IMR-90 (cell line): ENCODE results near the gene ABCG8.

Experiments
- BHLHE40 ChIP-seq: fragments of 150-350 bp; IDR thresholded peaks from 2 replicates; pipeline ENCODE4 v1.6.1; 2016; ENCODE audit warnings: mild to moderate bottlenecking, low read depth, low read length
- CHD1 ChIP-seq: IDR thresholded peaks from 2 replicates; pipeline ENCODE4 v1.6.1; 2012; ENCODE audit warnings: low read depth, low read length, improper control_type of control experiment
- CTCF ChIP-seq: conservative IDR thresholded peaks from 2 replicates; pipeline ENCODE4 v1.5.1; 2012; ENCODE audit warnings: mild to moderate bottlenecking, low read depth, low read length, improper control_type of control experiment
- FOS ChIP-seq: fragments of 150-350 bp; IDR thresholded peaks from 2 replicates; pipeline ENCODE4 v1.6.1; 2016; ENCODE audit warnings: low read depth, low read length
- MXI1 ChIP-seq: IDR thresholded peaks from 2 replicates; pipeline ENCODE4 v1.6.1; 2012; ENCODE audit warnings: low read depth, mild to moderate bottlenecking, low read length, moderate library complexity, borderline replicate concordance
- RAD21 ChIP-seq: IDR thresholded peaks from 2 replicates; pipeline ENCODE4 v1.6.1; 2012; ENCODE audit warnings: low read length, improper control_type of control experiment
- RCOR1 ChIP-seq: IDR thresholded peaks from 2 replicates; pipeline ENCODE4 v1.6.1; 2012; ENCODE audit warnings: mild to moderate bottlenecking, low read length, improper control_type of control experiment; ENCODE audit not compliant: insufficient replicate concordance
- USF2 ChIP-seq: fragments of 150-350 bp; IDR thresholded peaks from 2 replicates; pipeline ENCODE4 v1.6.1; 2017; ENCODE audit warnings: mild to moderate bottlenecking, antibody characterized with exemption, low read length, low read depth

GRCh38 chr2:43819491-43820163, 19.1 kb upstream of the ABCG8 start:
- TF ChIP-seq MXI1: no peak
- TF ChIP-seq CTCF: no peak
- TF ChIP-seq BHLHE40: no peak
- TF ChIP-seq USF2: no peak
- TF ChIP-seq CHD1: no peak
- TF ChIP-seq RCOR1: no peak
- no peak for TF ChIP-seq RAD21
- TF ChIP-seq FOS: no peak
